A549 (cell line): Measurements from ENCODE around the gene ENTR1.

Experiments
- EP300 ChIP-seq, 2 experiments: fragments of >200 bp; sonication (Bioruptor Twin); formaldehyde crosslinking; IDR thresholded peaks; 2 replicates in 1 of 2; 3 replicates in 1 of 2; pipeline ENCODE4 v1.6.1; 2016 to 2017
- JUNB ChIP-seq: fragments of >200 bp; sonication (Bioruptor Twin); formaldehyde crosslinking; IDR thresholded peaks from 2 replicates; pipeline ENCODE4 v1.6.1; 2016
- SMC3 ChIP-seq: fragments of >200 bp; sonication (Bioruptor Twin); formaldehyde crosslinking; IDR thresholded peaks from 3 replicates; pipeline ENCODE4 v1.6.1; 2018; ENCODE audit warnings: inconsistent platforms
- TF ChIP-seq, protein P1 (sequence below): fragments of >200 bp; sonication (Bioruptor Twin); formaldehyde crosslinking; IDR thresholded peaks from 3 replicates; pipeline ENCODE4 v1.5.1; 2016

DNA sequence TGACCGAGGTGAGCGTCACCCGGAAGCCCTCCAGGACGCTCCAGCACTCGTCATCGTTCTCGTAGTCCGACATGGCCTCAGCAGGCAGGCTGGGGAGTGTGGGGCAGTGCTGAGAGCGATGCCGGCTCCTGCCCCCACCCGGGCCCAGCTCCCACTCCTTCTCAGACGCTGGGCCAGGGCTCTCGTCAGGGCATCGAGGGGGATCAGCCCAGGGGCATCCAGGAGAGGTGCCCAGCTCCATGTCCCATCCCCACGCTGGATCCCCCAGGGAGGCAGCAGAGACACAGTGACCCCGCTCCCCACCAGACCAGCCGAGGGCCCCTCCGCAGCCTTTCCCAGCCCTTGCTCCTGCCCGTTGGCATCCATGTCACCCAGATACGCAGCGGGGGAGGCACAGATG is 38.4 kb downstream of the ENTR1 start:
- no peak for TF ChIP-seq SMC3
- TF ChIP-seq JUNB: no peak
- TF ChIP-seq, protein P1, sequence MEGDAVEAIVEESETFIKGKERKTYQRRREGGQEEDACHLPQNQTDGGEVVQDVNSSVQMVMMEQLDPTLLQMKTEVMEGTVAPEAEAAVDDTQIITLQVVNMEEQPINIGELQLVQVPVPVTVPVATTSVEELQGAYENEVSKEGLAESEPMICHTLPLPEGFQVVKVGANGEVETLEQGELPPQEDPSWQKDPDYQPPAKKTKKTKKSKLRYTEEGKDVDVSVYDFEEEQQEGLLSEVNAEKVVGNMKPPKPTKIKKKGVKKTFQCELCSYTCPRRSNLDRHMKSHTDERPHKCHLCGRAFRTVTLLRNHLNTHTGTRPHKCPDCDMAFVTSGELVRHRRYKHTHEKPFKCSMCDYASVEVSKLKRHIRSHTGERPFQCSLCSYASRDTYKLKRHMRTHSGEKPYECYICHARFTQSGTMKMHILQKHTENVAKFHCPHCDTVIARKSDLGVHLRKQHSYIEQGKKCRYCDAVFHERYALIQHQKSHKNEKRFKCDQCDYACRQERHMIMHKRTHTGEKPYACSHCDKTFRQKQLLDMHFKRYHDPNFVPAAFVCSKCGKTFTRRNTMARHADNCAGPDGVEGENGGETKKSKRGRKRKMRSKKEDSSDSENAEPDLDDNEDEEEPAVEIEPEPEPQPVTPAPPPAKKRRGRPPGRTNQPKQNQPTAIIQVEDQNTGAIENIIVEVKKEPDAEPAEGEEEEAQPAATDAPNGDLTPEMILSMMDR: no peak
- no peak for TF ChIP-seq EP300 (IDR thresholded peaks at IDR 0.05)
